ENCODE data around the gene GLB1L.

DNA sequence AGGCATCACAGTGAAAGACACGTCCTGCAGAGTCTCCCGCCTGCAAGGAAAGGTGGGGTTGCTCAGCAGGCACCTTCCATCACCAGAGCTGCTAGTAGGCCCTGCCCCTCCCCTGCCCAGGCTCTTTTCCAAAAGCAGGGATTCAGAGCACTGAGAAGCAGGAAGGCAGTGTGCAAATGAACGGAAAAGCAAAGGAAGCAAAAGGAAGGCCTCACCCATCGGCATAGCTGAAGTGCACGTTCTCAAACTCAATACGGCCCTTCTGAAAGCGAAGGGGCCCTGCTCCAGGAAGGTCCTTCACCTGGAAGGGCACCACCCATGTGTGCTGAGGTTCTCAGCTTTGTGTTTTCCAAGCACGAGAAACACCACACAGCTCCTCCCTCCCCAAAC is 32.2 kb downstream of the GLB1L start:
- TF ChIP-seq, protein P1, sequence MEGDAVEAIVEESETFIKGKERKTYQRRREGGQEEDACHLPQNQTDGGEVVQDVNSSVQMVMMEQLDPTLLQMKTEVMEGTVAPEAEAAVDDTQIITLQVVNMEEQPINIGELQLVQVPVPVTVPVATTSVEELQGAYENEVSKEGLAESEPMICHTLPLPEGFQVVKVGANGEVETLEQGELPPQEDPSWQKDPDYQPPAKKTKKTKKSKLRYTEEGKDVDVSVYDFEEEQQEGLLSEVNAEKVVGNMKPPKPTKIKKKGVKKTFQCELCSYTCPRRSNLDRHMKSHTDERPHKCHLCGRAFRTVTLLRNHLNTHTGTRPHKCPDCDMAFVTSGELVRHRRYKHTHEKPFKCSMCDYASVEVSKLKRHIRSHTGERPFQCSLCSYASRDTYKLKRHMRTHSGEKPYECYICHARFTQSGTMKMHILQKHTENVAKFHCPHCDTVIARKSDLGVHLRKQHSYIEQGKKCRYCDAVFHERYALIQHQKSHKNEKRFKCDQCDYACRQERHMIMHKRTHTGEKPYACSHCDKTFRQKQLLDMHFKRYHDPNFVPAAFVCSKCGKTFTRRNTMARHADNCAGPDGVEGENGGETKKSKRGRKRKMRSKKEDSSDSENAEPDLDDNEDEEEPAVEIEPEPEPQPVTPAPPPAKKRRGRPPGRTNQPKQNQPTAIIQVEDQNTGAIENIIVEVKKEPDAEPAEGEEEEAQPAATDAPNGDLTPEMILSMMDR (conservative IDR thresholded peaks at IDR 0.05), result no peak
- no peak for TF ChIP-seq ZFX (IDR thresholded peaks at IDR 0.05)
